K562 (cell line): ENCODE data around the gene VTA1.

Source experiments
- BMI1 ChIP-seq: fragments of 150-350 bp; IDR thresholded peaks from 2 replicates; pipeline ENCODE4 v1.6.1; 2014; ENCODE audit warnings: low read length
- BRD4 ChIP-seq: fragments of 200-600 bp; sonication (generic); IDR thresholded peaks from 2 replicates; pipeline ENCODE4 v1.6.1; 2017; ENCODE audit warnings: inconsistent platforms
- CHD2 ChIP-seq: IDR thresholded peaks from 2 replicates; pipeline ENCODE4 v1.6.1; 2011; ENCODE audit warnings: low read depth, low read length
- ESRRA ChIP-seq: fragments of 450-650 bp; IDR thresholded peaks from 2 replicates; pipeline ENCODE4 v1.6.1; 2014; ENCODE audit warnings: low read depth, mild to moderate bottlenecking, moderate library complexity, borderline replicate concordance
- FOXA3 ChIP-seq, 2 experiments: fragments of 450-650 bp in 1 of 2; sonication (generic) in 1 of 2; formaldehyde crosslinking; IDR thresholded peaks in 1 of 2; conservative IDR thresholded peaks in 1 of 2; 2 replicates each; pipeline versions ENCODE4 v1.4.0 to v1.8.0; 2020 to 2022; ENCODE audit warnings: mild to moderate bottlenecking in 2 of 2, missing genetic modification reagents in 1 of 2
- HDAC2 ChIP-seq: fragments of 450-650 bp; IDR thresholded peaks from 2 replicates; pipeline ENCODE4 v1.6.1; 2016; ENCODE audit warnings: mild to moderate bottlenecking
- POLR2A ChIP-seq: fragments of 450-650 bp; conservative IDR thresholded peaks from 2 replicates; pipeline ENCODE4 v1.6.1; 2016
- POLR2AphosphoS5 ChIP-seq: IDR thresholded peaks from 2 replicates; pipeline ENCODE4 v1.6.1; 2011; ENCODE audit warnings: mild to moderate bottlenecking, low read depth, low read length, moderate library complexity; ENCODE audit not compliant: control insufficient read depth, insufficient read depth
- REST ChIP-seq, 2 experiments: fragments of 450-650 bp; formaldehyde crosslinking in 1 of 2; IDR thresholded peaks; 2 replicates each; pipeline versions ENCODE4 v1.4.0 to v1.6.1; 2014 to 2020; ENCODE audit warnings: mild to moderate bottlenecking in 2 of 2, borderline replicate concordance in 1 of 2, low read depth in 1 of 2
- SMAD3 ChIP-seq: fragments of 450-650 bp; formaldehyde crosslinking; conservative IDR thresholded peaks from 2 replicates; pipeline ENCODE4 v1.4.0; 2020; ENCODE audit warnings: mild to moderate bottlenecking
- SRSF3 ChIP-seq: fragments of 200-400 bp; formaldehyde crosslinking; IDR thresholded peaks from 2 replicates; pipeline ENCODE4 v1.6.1; 2016; ENCODE audit warnings: mild to moderate bottlenecking, low read length, moderate library complexity; ENCODE audit not compliant: insufficient read depth
- ZNF197 ChIP-seq: fragments of 200-800 bp; sonication (Bioruptor generic); IDR thresholded peaks from 2 replicates; pipeline ENCODE4 v1.6.1; 2016; ENCODE audit warnings: low read depth, missing genetic modification characterization, missing compliant biosample characterization
- TF ChIP-seq, protein P1 (sequence below): sonication (generic); formaldehyde crosslinking; IDR thresholded peaks from 2 replicates; pipeline ENCODE4 v1.9.0; 2022; ENCODE audit warnings: mild to moderate bottlenecking, missing genetic modification reagents

- TF ChIP-seq SMAD3 (CRISPR knock-in tag) (no peak), POLR2A (no peak), CHD2 (no peak), BRD4 (no peak), FOXA3 (CRISPR knock-in tag; conservative IDR thresholded peaks at IDR 0.05 in 1 of 2, IDR thresholded peaks at IDR 0.05 in 1 of 2) (no peak), SRSF3 (no peak), ZNF197 (CRISPR knock-in tag) (no peak), REST (IDR thresholded peaks at IDR 0.05; ENCODE audit: borderline replicate concordance) (no peak), REST (CRISPR knock-in tag; IDR thresholded peaks at IDR 0.05; ENCODE audit: low read depth) (no peak), BMI1 (no peak), ESRRA (no peak), POLR2AphosphoS5 (no peak), HDAC2 (no peak)
- TF ChIP-seq, protein P1, sequence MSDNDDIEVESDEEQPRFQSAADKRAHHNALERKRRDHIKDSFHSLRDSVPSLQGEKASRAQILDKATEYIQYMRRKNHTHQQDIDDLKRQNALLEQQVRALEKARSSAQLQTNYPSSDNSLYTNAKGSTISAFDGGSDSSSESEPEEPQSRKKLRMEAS = no peak
These were observed 38.6 kb downstream of the VTA1 start for GRCh38 chr6:142185641-142186040.
